ENCODE measurements around the gene SH3GLB2.

DNA sequence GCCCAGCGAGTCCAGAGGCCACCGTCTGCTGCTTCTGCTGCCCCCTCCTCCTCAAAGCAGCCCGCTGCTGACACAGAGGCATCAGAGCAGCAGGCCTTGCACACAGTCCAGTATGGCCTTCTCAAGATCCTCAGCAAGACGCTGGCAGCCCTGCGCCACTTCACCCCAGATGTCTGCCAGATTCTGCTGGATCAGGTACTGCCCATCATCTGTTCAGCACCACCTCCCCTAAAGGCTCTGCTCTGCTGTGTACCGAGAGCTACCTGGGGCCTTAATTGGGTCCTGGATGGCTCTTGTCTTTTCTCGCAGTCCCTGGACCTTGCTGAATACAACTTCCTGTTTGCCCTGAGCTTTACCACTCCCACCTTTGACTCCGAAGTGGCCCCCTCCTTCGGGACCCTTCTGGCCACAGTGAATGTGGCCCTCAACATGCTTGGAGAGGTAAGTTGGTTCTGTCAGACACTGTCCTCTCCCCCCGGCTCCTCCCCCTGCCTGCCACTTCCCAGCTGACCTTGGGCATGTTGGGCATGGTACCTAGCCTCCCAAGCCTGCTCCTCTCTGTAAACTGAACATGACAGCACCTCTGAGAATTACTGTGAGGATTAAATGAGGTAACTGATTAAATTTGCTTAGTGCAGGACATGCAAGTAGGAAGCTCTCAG lies 22.7 kb downstream of the SH3GLB2 start:
- TF ChIP-seq SUZ12 (IDR thresholded peaks at IDR 0.05; ENCODE audit: extremely low read depth, insufficient read depth, insufficient read length) = no peak
- TF ChIP-seq ZNF274 (IDR thresholded peaks at IDR 0.05; ENCODE audit: low read depth, low read length) = no peak
- no peak for TF ChIP-seq YY1 (IDR thresholded peaks at IDR 0.05; ENCODE audit: insufficient read depth, insufficient read length)

Data from NT2/D1 (cell line).